GM12864 (cell line): Measurements from ENCODE around the gene CALML5.

Experiments used
- DNase-seq: peaks from one replicate; pipeline ENCODE4 v3.0.0-alpha.2; 2011; ENCODE audit warnings: low read depth
- H3K4me3 ChIP-seq: 2 replicates; pipeline ENCODE4 v1.5.1; 2011; ENCODE audit warnings: mild to moderate bottlenecking, low read depth, low read length, control low read depth
- CTCF ChIP-seq: IDR thresholded peaks from 2 replicates; pipeline ENCODE4 v1.5.1; 2011; ENCODE audit warnings: low read depth, mild to moderate bottlenecking, moderate library complexity, low read length, control low read depth, inconsistent platforms; ENCODE audit errors: missing control alignments

Gene CALML5

GRCh38 chr10:5470062-5470751 lies 29.2 kb downstream of the CALML5 start:
- no peak overlapping the region for H3K4me3 ChIP-seq
- no peak for DNase-seq
- no peak for TF ChIP-seq CTCF

GRCh38 chr10:5469353-5470061 lies 29.9 kb downstream of the CALML5 start:
- no peak overlapping the region for H3K4me3 ChIP-seq
- no peak for DNase-seq
- no peak for TF ChIP-seq CTCF

- TF ChIP-seq CTCF = no peak
- no peak for DNase-seq
- no peak overlapping the region for H3K4me3 ChIP-seq
Measured at GRCh38 chr10:5468262-5469106, 30.9 kb downstream of the CALML5 start.

- no peak for TF ChIP-seq CTCF
- H3K4me3 ChIP-seq = no peak overlapping the region
- DNase-seq = no peak
Measured at GRCh38 chr10:5467634-5468255, 31.6 kb downstream of the CALML5 start.

- no peak for DNase-seq
- no peak for TF ChIP-seq CTCF
- no peak overlapping the region for H3K4me3 ChIP-seq
Measured at GRCh38 chr10:5467207-5467535, 32.2 kb downstream of the CALML5 start.

- TF ChIP-seq CTCF = no peak
- no peak for DNase-seq
- no peak overlapping the region for H3K4me3 ChIP-seq
Measured at GRCh38 chr10:5466451-5467206, 32.7 kb downstream of the CALML5 start.
